Hematopoietic multipotent progenitor cell (in vitro differentiated cells): ENCODE measurements around the gene SRCIN1. TPM values are rescaled to one million over a fixed set of nuclear protein-coding genes. Genes with fewer than 3 reads are reported as not detected.
"Not testable (repeated sequence)": the region's sequence is repeated elsewhere in the genome, so short reads cannot be mapped to it uniquely, and the experiment has no call there.

Source experiments
- DNase-seq, 3 donors: peaks; one replicate each; pipeline ENCODE4 v3.0.0-alpha.2; 2011 to 2015; ENCODE audit warnings: low read depth in 2 of 3, low spot score in 2 of 3
- total RNA-seq: library from RNA; depleted of rRNA; stranded (reverse); fragments of >200 nt; gene quantifications from one replicate; pipeline ENCODE4 v1.2.3, GENCODE V29; 2012

SRCIN1 gene
- total RNA-seq, 1 donor: under 0.01 TPM

DNA sequence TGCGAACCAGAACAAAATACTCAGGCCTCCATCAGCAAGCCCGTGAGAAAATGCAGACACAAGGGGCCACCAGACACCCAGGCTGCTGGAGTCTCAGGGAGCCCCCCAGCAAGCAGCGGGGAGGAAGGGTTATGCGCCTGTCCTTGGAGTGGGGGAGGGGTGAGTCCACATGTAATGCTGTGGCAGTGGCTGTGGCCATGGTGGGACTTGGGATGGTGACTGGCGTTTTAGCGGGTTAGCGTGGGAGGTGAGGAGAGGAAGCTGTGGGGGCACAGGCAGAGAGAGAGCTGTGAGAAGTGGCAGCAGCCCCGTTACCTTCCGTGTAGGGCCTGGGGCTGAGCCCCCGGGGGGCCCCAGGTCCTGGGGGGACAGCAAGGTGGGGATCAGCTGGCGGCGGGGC is 58.3 kb downstream of the SRCIN1 start:
- no peak for DNase-seq

DNA sequence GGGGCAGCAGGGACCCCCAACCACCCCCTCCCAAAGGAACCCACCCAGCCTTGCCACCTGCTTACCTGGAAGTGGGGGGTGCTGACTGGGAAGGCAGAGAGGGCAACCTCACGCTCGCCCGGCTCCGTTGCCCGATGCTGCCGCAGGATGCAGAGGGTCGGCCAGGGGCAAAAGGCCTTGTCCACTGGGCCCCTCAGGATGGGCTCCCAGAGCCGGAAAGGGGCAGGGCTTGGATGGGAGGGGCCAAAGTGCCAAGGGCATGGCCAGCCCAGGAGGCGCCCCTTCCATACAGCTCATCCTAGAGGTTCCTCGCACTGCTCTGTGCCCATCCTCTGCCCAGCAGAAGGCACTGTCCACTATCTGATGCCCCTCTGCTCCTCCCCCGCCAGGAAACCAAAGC is 59.4 kb downstream of the SRCIN1 start:
- no peak for DNase-seq

DNA sequence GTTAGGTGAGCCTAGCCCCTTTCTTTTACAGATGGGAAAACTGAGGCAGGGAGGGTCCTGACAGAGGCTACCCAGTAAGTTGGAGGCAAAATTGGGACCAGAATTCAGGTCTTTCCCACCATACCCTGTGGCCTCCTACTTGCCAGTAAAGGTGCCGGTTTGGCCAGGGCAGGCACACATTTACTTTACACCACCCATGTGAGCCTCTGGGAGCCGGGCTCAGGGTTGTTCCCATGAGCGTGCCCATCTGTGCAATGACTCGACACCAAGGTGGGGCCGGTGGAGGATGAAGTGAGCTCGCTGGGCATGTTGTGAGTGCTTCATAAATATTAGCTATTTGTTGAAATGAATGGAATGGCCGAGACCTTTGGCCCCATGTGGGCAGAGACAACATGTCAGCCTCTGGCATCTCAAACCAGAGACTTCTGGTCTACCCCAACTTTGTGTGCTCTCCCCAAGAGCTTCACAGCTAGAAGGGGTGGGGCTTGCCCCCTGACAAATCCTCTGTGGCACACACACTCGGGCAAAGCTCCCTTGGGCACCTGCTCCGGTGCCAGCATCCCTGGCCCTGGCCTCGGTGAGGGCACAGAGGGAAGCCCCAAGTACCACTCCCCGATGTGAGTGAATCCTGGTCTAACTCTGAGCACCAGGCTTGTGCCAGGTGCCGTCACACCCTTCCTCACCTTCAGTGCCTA is 60.1 kb downstream of the SRCIN1 start:
- no peak for DNase-seq

DNA sequence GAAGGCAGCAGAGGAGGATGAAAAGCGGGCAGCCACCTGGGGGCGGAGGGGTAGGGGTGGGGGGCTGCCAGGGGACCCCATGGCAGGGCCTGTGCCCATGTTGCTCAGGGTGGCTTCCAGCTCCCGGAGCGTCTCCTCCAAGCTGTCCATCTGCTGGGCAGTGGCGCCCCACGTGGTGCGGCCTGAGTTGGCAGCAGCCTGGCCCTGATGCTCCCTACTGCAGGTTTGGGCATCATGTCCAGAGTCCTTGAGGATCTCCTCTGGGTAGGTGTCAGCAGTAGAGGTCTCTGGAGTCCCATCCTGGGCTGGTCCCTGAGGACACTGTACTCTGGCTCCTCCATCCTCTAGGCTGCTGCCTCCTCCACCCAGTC is 60.9 kb downstream of the SRCIN1 start:
- DNase-seq: no peak

DNA sequence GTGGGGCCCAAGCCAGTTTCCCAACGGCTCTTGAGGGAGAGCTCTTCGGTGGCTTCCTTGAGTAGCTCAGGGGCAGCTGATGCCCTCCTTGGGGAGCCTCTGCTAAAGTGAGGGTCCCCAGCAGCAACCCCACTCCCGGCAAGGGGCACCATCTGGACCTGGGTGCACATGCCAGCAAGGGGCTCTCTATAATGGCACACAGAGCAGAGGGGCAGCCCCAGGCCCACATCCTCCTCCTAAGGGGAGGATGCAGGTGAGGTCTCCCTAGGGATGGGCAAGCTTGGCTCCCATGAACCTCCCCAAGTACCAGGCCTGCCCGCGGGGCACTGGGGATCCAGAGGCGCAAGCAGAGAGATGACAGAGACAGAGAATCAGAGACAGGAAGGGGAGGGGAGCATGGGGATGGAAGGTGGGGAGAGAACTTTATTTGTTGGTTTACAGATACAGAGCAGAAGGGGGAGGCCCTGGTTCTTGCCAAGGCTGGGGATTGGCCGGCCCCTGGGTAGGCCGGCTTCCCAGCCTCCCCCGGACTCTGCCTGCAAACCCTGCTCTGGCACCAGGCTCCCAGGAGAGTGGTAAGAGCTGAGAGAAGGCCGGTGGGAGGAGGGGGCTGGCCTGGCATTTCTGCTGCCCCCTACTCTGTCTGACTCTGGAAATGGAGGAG is 61.4 kb downstream of the SRCIN1 start:
- no peak for DNase-seq

DNA sequence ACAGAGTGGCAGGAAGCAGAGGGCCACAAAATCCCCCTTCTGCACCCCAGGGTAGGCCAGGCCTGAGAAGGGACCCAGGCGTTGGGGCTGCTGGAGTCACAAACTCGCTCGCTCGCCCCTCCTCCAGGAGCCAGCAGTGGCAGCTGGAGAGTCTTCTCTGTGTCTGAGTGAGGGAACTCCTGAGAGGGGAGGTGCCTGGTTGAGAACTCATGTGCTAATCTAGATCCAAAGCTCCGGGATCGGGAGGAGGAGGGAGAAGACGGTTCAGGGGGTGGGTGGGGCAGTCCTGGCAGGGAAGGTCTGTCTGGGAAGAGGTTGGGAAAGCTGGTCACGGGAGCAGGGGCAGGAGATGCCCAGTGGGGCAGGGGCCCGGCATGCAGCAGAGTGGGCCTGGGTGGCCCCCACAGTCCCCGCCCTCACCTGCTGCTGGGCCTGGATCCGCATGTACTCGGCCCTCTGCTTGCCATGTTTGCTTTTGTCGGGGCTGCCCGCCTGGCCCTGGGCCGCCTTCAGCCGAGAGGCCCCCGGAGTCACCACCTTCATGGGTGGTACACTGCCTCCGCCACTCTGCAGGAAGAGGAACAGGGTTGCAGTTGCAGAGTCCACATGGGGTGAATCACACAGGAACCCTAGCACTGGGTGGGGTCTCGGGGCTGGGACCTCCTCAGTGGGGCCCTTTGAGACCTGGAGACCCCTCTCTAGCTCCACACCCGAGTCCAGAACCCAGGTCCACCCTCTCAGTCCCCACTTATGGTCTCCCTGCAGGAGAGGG is 62.2 kb downstream of the SRCIN1 start:
- no peak for DNase-seq

DNA sequence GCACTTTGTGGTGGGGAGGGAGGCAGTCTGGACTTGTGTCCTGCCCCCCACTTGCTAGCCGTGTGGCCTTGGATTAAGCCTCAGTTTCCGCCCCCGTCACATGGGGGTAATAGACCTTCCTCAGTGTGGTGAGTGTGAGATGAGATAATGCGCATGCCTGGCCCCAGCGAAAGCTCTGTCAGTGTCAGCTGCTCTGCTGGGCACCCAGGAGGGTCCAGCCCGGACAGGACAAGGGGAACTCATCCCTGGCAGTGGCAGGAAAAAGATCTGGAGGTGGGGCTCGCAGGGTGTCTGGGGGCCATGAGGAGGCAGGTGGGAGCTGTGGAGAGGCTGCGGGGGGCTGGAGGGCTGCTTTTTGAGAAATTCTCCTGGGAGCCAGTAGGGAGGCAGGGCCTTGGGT is 63.5 kb downstream of the SRCIN1 start:
- no peak for DNase-seq

DNA sequence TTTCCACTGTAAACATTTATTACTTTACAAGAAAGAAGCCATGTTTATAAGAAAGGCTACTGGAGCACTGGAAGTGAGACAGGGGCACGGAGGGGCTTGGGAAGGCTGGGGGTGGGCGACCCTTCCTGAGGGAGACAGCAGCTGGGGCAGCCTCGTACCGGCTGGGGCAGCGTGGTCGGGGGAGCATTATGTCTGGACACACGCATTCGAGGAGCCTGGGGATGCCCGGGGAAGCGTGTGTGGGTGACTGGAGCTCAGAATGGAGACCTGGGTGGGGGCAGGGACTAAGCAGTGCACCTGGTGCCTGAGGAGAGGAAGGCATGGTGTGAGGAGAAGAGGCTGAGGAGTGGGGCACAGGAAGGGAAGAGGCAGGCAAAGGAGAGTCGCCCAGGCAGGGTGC is 64.5 kb downstream of the SRCIN1 start:
- no peak for DNase-seq

DNA sequence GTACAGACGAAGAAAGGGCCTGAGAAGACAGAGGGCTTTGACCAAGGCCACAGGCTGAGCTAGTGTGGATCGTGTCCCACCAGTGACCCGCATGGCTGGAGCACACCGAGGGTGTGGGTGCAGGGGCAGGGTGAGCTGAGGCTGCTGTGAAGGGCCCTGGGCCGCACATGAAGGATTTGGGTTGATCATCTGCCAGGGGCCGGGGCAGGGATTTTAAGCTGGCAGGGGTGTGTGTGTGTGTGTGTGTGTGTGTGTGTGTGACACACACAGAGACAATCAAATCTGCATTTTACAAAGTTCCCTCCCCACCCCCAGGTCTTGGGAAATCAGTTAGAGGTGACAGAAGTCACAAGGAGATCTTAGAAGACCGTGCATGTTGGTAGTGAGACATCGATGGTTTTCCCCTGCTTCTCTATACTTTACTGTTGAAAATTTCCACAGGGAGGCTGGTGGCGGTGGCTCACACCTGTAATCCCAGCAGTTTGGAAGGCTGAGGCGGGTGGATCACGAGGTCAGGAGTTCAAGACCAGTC is 65.2 kb downstream of the SRCIN1 start:
- no peak for DNase-seq

DNA sequence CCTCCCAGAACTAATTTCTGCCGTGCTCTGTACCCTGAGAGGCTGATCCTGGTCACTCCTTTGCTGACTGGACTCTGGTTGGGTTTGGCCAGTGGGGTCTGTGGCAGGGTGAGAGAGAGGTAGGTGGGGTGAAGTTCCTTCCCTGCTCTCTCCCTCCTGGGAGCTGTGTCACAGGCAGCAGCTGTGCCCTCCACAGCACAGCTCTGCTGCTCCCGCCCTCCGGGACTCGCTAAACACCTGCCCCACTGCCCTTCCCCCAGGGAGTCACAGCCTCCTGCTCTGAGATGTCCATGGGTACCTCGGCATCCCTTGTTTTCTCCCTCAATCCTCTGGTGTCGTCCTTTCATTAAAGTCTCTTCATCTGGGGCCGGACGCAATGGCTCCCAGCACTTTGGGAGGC is 66.4 kb downstream of the SRCIN1 start:
- no peak for DNase-seq

DNA sequence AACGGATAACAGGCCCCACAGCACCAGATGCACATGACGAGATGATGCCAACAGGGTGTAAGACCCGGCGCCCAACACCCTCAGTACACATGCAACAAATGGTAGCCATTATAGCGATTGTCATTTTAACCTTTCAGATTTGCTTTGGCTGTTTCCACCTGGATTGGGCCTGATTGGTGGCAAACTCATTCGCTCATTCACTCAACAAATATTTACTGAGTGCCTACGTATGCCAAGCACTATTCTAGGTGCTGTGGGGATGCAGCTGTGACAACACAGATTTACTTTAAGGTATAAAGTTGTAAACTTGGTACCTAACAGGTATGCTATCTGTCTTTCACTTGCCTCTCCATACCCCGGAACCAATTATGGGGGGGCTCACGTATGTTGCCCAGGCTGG is 66.8 kb downstream of the SRCIN1 start:
- no peak for DNase-seq

DNA sequence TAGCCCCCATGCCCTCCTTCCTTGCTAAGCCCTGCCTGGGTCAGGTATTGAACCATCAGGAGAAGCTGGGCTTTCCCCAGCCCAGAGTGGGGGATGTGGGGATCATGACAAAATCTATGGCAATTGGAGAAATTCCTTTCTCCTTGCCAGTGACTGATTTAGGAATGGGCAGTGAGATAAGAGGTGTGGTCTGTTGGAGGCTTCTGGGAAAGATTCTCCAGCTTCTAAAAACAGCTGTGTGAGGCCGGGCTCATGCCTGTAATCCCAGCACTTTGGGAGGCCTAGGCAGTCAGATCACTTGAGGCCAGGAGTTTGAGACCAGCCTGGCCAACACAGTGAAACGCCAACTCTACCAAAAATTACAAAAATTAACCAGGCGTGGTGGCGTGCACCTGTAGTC is 69.1 kb downstream of the SRCIN1 start:
- DNase-seq: no peak

DNA sequence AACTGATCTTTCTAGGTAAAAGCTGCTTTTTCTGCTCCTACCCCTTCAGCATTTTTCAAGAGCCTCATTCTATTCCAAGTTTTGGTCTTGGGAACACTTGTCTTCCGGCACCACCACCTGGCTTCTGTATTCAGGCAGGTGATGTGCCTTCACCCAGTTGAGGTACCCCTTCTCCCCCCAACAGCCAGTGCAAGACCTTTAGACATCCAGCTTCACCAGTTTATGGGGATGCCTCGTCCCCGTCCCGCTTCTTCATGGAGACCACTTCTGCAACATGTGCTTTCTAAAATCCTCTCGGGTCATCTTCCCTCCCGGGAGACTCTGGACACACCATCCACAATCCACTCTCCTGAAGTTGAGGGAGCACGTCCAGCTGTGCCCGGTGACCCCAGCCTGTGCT is 69.9 kb downstream of the SRCIN1 start:
- no peak for DNase-seq

DNA sequence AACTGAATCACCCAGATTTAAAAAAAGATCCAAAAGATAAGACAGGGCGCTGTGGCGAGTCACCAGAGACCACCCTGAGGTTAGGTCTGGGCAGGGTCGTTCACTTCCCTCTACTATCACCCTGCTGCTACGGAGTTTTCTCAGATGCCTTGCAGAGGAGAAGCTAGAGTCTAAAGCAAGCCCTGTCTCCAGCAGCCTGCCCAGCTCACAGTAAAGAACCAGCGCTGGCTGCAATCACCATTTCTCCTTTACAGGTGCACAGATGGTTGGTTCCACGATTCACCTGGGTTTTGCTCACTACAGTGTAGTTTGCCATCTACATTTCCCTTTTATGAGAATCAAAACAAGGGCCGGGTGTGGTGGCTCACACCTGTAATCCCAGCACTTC is 71.3 kb downstream of the SRCIN1 start:
- no peak for DNase-seq

DNA sequence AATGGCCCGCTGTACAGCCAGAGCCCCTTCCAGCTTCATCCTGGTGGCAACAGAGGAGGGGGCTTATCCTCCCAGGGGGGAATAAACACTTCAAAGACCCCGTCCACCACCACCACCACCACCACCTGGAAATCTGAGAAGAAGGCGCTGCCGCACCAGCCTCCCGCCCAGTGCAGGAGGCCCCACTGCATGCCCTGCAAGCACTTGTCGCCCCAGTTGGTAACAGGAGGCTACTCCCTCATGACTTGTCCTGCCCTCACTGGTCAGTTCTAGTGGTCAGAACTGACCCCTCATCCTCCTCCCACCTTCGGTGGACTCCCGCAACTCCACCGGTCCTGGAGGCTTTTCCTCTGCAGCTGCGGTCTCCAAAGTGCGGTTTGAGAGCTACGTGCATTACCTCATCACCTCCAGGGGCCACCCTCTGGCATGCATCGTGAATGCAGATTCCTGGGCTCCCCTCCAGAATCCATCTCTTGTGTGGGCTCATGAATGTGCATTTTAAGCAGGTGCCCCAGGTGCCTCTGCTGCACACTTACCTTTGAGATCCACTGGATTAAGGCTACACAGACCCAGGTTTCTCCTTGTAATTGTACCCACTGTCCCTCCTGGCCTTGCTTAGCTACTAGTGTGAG is 71.8 kb downstream of the SRCIN1 start:
- DNase-seq: no peak

DNA sequence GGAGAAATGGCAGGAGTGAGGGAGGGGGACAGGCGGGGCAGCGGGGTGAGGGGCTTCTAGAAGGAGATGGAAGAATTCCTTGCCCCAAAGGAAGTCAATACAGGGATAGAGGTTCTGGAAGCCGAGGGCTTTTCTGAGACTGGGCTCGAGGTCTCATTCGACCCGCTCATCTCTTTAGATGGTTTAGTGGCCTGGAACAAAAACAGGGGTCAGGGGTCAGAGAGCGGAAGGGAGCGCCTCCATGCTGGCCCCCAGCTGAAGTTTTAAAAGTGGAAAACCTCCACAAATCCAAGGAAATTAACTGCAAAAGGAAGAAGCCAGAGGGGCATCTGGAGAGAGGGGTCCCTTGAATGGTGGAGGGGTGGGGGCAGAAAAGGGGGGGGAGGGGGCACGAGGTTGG is 72.5 kb downstream of the SRCIN1 start:
- no peak for DNase-seq

DNA sequence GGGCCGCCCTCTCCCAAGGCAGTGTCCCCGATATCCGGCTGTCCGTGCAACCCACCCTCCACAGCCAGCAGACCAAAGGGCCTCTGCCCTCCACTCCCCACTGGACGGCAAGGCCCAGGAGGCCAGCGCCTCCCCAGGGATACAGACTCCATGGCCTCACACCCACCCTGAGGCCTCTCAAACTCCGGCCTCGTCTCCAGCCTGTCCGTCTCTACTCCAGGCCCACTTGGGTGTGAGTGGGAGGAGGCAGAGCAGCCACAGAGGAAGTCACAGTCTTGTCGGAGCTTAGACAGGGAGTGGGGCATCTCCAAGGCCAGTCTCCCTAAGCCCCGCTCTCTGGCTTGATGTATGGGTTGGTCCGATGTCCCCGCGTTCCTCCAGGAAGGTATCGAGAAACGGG is 73.3 kb downstream of the SRCIN1 start:
- no peak for DNase-seq

DNA sequence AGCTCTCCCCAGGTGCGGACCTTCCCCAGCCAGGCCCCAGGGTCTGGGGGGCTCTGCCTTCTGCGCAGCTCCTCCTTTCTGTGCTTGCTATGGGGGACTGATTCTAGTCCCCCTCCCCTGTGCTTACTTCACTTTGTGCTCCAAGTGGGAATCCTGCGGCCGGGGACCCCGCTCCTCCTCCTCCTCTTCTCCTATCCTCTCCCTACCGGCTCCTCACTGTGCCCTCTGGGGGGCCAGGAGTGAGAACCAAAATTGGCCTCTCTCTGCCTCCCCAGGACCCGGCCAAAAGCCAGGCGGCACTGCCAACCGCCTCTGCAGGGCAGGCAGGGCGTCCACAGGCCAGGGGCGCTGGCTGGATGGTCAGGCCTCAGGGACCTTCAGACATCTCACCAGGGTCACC is 74.0 kb downstream of the SRCIN1 start:
- not testable (repeated sequence) for DNase-seq

DNA sequence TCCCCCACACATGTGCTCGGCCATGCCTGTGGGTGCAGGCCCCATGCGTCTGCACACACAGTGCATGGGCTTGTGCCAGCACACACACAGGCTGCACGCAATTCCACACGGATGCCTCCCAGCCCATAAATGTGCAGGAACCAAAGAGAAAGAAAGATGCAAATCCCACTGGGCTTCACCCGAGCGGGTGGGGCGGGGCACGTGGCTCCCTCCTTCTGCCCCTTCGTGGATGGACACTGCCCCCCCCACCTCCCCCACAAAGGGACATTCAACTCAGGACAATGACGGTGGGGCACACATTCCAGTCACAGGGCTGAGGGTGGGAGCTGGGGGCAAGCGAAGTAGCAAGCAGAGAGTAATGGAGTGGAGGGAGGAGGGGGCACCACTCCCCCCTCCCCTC is 74.9 kb downstream of the SRCIN1 start:
- not testable (repeated sequence) for DNase-seq

DNA sequence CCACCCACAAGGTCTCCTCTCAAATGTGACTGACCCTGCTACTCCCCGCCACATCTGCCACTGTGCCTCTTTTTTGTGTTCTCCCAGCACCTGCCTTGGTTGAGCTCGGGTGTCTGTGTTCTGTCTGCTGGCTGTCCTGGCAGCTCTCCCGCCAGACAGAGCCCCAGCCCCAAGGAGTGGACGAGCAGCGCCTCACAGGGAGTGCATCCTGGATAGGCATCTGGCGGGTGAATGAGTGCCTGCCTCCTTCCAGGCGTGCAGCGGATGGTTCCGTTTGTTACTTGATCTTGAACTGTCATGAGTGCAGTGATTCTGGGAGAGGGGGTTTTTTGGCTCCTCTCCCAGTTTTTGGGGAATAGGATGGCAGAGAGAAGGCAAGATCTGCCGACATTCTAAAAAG is 77.6 kb downstream of the SRCIN1 start:
- not testable (repeated sequence) for DNase-seq

DNA sequence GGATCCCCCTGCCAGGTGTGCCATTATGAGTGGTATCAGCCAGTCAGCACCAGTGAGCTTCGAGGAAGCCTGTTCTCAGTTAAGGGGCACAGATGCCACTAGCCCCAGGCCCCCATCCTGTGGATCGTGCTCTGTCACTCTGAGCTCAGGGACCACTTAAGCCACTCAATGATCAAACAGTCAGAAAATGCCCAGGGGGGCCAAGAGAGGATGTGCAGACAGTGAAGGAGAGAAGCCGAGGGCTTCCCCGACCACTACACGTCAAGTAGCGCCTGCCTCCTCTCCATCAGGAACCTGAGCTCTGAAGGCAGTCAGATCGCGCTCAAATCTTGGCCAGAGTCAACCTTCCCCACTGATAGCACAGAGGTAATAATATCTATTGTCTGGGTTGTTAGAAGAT is 79.2 kb downstream of the SRCIN1 start:
- DNase-seq: not testable (repeated sequence)
